VCaP (cell line): ENCODE results near the gene HOXB1.

Experiments
- H3K27ac ChIP-seq: fragments of 450-650 bp; 2 replicates; pipeline ENCODE4 v1.5.1; 2017
- CTCF ChIP-seq: fragments of 450-650 bp; conservative IDR thresholded peaks from 2 replicates; pipeline ENCODE4 v1.5.1; 2017; ENCODE audit warnings: mild to moderate bottlenecking, moderate library complexity

HOXB1 gene

GRCh38 chr17:48530887-48531272 is at the start of gene HOXB1:
TSS of gene HOXB1 (minus strand) at chr17:48531011. CDS start at chr17:48530904, 107 bp downstream.
- no peak within 1 kb of the TSS for H3K27ac ChIP-seq
- TF ChIP-seq CTCF, result no peak

- no peak for TF ChIP-seq CTCF
- no peak overlapping the region for H3K27ac ChIP-seq
These were observed 49.1 kb upstream of the HOXB1 start for GRCh38 chr17:48579760-48580554.

GRCh38 chr17:48579471-48579759 is 48.6 kb upstream of the HOXB1 start:
- no peak overlapping the region for H3K27ac ChIP-seq

GRCh38 chr17:48578616-48579470 is 48.0 kb upstream of the HOXB1 start:
- no peak overlapping the region for H3K27ac ChIP-seq
- no peak for TF ChIP-seq CTCF

More at GRCh38 chr17:48579471-48579759, 48.6 kb upstream of the HOXB1 start:
- TF ChIP-seq CTCF, result no peak

GRCh38 chr17:48577946-48578615 is 47.3 kb upstream of the HOXB1 start, which contains the start of gene HOXB4:
TSS of gene HOXB4 (minus strand) at chr17:48578350. CDS start at chr17:48578319, 31 bp downstream.
- H3K27ac ChIP-seq, result no peak within 1 kb of the TSS
- TF ChIP-seq CTCF, result no peak

- no peak for TF ChIP-seq CTCF
- no peak overlapping the region for H3K27ac ChIP-seq
These were observed 46.6 kb upstream of the HOXB1 start for GRCh38 chr17:48577330-48577945.
